Endothelial cell of umbilical vein (primary cell): ENCODE results near the gene SPTB.

Experiments
- CTCF ChIP-seq, 2 donors: IDR thresholded peaks; 1 replicate in 1 of 2; 2 replicates in 1 of 2; pipeline ENCODE4 v1.5.1; 2011; ENCODE audit warnings: low read length in 2 of 2, mild to moderate bottlenecking in 2 of 2, moderate library complexity in 2 of 2, control low read depth in 1 of 2, inconsistent platforms in 1 of 2, low read depth in 1 of 2; ENCODE audit not compliant: insufficient read depth in 1 of 2; ENCODE audit errors: extremely low read depth in 1 of 2
- EZH2 ChIP-seq: IDR thresholded peaks from 2 replicates; pipeline ENCODE4 v1.6.1; 2012; ENCODE audit warnings: borderline replicate concordance, low read depth, mild to moderate bottlenecking, moderate library complexity, low read length, inconsistent platforms; ENCODE audit not compliant: severe bottlenecking
- MAX ChIP-seq: IDR thresholded peaks from 2 replicates; pipeline ENCODE4 v1.6.1; 2011; ENCODE audit not compliant: insufficient read depth, insufficient read length
- POLR2A ChIP-seq: IDR thresholded peaks from 2 replicates; pipeline ENCODE4 v1.6.1; 2012; ENCODE audit warnings: low read depth, mild to moderate bottlenecking, control low read depth, low read length

- TF ChIP-seq POLR2A = no peak
- TF ChIP-seq CTCF (IDR thresholded peaks at IDR 0.05; ENCODE audit: extremely low read depth in 1 of 2, insufficient read depth in 1 of 2, low read depth in 1 of 2, low read length in 2 of 2) = no peak
- no peak for TF ChIP-seq MAX
- no peak for TF ChIP-seq EZH2
Observed at GRCh38 chr14:64734990-64735389, 144.7 kb downstream of the SPTB start.
